Breast epithelium (tissue), 3 donors: ENCODE measurements around the gene FUNDC2.

Experiments
- POLR2A ChIP-seq: fragments of 450-650 bp; IDR thresholded peaks from one replicate; pipeline ENCODE4 v1.6.1; 2016; ENCODE audit warnings: antibody characterized with exemption, mild to moderate bottlenecking, moderate library complexity
- POLR2AphosphoS5 ChIP-seq, 3 donors: sonication (generic); formaldehyde crosslinking; IDR thresholded peaks; one replicate each; pipeline ENCODE4 v1.6.1; 2017; ENCODE audit warnings: antibody characterized with exemption in 3 of 3

- TF ChIP-seq POLR2AphosphoS5 (IDR thresholded peaks at IDR 0.05) (no peak), POLR2A (no peak)
Measured at GRCh38 chrX:155028877-155029291, 2.2 kb downstream of the FUNDC2 start.
